NT2/D1 (cell line): ENCODE measurements around the gene MRPL21.

Experiments
- DNase-seq: peaks from one replicate; pipeline ENCODE4 v3.0.0-alpha.2; 2011; ENCODE audit warnings: low read depth, low spot score
- H3K27me3 ChIP-seq: 2 replicates; pipeline ENCODE4 v1.6.0; 2011; ENCODE audit warnings: mild to moderate bottlenecking; ENCODE audit not compliant: insufficient read length, insufficient read depth
- H3K36me3 ChIP-seq: 2 replicates; pipeline ENCODE4 v1.6.1; 2011; ENCODE audit warnings: mild to moderate bottlenecking, low read length, mixed read lengths; ENCODE audit not compliant: insufficient read depth, insufficient read length
- H3K4me1 ChIP-seq: 2 replicates; pipeline ENCODE4 v1.5.1; 2011; ENCODE audit not compliant: insufficient read depth, insufficient read length
- H3K4me3 ChIP-seq: 2 replicates; pipeline ENCODE4 v1.5.1; 2011; ENCODE audit warnings: low read depth; ENCODE audit not compliant: insufficient read length
- H3K9ac ChIP-seq: 2 replicates; pipeline ENCODE4 v1.6.0; 2011; ENCODE audit warnings: low read depth; ENCODE audit not compliant: insufficient read length
- H3K9me3 ChIP-seq: 2 replicates; pipeline ENCODE4 v1.5.1; 2011; ENCODE audit warnings: mild to moderate bottlenecking, low read length; ENCODE audit not compliant: insufficient read depth
- SUZ12 ChIP-seq: IDR thresholded peaks from 2 replicates; pipeline ENCODE4 v1.6.1; 2011; ENCODE audit not compliant: insufficient read length, insufficient read depth; ENCODE audit errors: extremely low read depth
- YY1 ChIP-seq: IDR thresholded peaks from 2 replicates; pipeline ENCODE4 v1.6.1; 2011; ENCODE audit not compliant: insufficient read length, insufficient read depth
- ZNF274 ChIP-seq: IDR thresholded peaks from 2 replicates; pipeline ENCODE4 v1.6.1; 2011; ENCODE audit warnings: mild to moderate bottlenecking, low read depth, low read length

MRPL21 gene

GRCh38 chr11:68845351-68846002 is 58.2 kb downstream of the MRPL21 start:
- H3K4me3 ChIP-seq = no peak overlapping the region
- no peak overlapping the region for H3K9ac ChIP-seq
- no peaks in the 10 kb centered on the region for H3K36me3 ChIP-seq
- H3K4me1 ChIP-seq = no peaks in the 10 kb centered on the region
- no peaks in the 10 kb centered on the region for H3K9me3 ChIP-seq
- H3K27me3 ChIP-seq = peaks cover 61% of the 10 kb centered on the region
- TF ChIP-seq SUZ12 (no peak), YY1 (no peak), ZNF274 (no peak)
- DNase-seq = no peak

DNA sequence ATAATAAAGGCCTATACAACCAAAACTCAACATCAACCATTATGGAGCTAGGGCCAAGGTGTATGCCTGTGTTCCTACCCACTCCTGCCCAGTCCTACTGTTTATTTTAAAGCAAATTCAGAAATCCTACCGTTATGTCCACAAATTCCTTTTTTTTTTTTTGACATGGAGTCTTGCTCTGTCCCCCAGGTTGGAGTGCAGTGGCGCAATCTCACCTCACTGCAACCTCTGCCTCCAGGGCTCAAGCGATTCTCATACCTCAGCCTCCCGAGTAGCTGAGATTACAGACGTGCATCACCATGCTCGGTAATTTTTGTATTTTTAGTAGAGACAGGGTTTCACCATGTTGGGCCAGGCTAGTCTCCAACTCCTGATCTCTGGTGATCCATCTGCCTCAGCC is 58.8 kb downstream of the MRPL21 start:
- TF ChIP-seq YY1 (no peak), ZNF274 (no peak), SUZ12 (no peak)
- no peaks in the 10 kb centered on the region for H3K9me3 ChIP-seq
- no peaks in the 10 kb centered on the region for H3K36me3 ChIP-seq
- H3K27me3 ChIP-seq = peaks cover 68% of the 10 kb centered on the region
- no peak overlapping the region for H3K9ac ChIP-seq
- peaks cover 2% of the 10 kb centered on the region for H3K4me1 ChIP-seq
- H3K4me3 ChIP-seq = no peak overlapping the region
- no peak for DNase-seq

GRCh38 chr11:68844376-68844775 is 59.3 kb downstream of the MRPL21 start:
- H3K9me3 ChIP-seq = no peaks in the 10 kb centered on the region
- H3K9ac ChIP-seq = peak overlapping the region; percentile 50
- no peak for DNase-seq
- H3K27me3 ChIP-seq = peaks cover 72% of the 10 kb centered on the region
- H3K4me1 ChIP-seq = peaks cover 2% of the 10 kb centered on the region
- no peak for TF ChIP-seq ZNF274
- TF ChIP-seq SUZ12 = no peak
- TF ChIP-seq YY1 = no peak
- peak overlapping the region; percentile 21 for H3K4me3 ChIP-seq
- H3K36me3 ChIP-seq = no peaks in the 10 kb centered on the region

DNA sequence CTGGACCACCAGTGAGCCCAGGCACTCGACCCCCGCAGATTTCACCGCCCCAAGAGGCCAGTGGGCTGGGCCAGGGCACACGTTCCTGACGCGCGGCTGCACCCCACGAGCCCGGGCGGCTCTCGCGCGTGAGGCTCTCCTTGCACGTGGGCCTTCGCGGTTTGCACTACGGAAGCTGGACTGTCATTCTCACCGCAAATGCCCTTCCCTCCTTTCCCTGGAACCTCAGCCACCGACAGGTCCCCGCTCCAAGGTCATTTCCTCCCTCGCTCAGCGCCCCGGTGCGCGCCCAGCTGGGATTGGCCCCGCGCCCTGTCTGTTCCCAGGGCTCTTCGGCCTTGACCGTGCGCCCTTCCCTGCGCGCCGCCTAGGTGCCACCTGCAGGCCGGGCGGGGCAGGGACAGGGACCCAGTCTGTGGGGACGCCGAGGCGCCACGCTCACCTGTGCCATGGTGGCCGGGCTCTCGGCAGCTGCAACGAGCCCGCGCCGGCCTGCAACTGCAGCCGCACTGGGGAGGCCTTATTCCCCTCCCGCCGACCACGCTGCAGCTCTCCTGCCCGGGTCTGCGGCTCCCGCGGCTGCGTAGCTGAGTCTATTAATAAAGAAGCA is 59.8 kb downstream of the MRPL21 start:
- Histone ChIP-seq H3K27me3 (peaks cover 73% of the 10 kb centered on the region), H3K4me1 (peaks cover 2% of the 10 kb centered on the region), H3K36me3 (no peaks in the 10 kb centered on the region), H3K9ac (peak overlapping the region; percentile 64), H3K9me3 (no peaks in the 10 kb centered on the region), H3K4me3 (peak overlapping the region; percentile 21)
- no peak for TF ChIP-seq YY1
- no peak for TF ChIP-seq SUZ12
- TF ChIP-seq ZNF274 = no peak
- DNase-seq = no peak

DNA sequence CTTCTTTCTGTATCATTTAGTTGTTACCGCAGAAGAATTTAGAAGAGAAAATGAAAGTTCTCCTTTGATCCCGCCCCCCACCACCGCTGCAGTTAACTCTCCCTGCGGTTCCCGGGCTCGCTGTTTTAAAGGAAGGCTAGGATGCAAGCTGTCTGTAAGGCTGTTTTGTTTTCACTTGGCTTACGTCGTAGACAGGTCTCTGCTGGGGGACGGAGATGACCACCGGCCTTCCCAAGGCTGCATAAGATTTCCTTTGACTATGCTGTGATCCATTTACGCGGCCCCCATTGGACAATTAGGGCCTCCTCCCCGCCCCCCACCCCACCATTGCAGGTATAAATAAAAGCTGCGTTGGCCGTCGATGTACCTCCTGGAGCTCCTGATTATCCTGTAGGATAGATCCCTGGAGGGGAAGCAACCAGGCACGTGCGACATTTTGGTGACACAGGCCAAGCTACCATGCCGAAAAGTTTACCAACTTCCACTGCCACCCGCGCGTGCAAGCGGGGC is 60.5 kb downstream of the MRPL21 start:
- H3K9ac ChIP-seq = peak overlapping the region; percentile 64
- no peak for DNase-seq
- peaks cover 78% of the 10 kb centered on the region for H3K27me3 ChIP-seq
- no peak for TF ChIP-seq YY1
- TF ChIP-seq SUZ12 = no peak
- TF ChIP-seq ZNF274 = no peak
- no peaks in the 10 kb centered on the region for H3K36me3 ChIP-seq
- H3K9me3 ChIP-seq = no peaks in the 10 kb centered on the region
- peaks cover 2% of the 10 kb centered on the region for H3K4me1 ChIP-seq
- peak overlapping the region; percentile 21 for H3K4me3 ChIP-seq

DNA sequence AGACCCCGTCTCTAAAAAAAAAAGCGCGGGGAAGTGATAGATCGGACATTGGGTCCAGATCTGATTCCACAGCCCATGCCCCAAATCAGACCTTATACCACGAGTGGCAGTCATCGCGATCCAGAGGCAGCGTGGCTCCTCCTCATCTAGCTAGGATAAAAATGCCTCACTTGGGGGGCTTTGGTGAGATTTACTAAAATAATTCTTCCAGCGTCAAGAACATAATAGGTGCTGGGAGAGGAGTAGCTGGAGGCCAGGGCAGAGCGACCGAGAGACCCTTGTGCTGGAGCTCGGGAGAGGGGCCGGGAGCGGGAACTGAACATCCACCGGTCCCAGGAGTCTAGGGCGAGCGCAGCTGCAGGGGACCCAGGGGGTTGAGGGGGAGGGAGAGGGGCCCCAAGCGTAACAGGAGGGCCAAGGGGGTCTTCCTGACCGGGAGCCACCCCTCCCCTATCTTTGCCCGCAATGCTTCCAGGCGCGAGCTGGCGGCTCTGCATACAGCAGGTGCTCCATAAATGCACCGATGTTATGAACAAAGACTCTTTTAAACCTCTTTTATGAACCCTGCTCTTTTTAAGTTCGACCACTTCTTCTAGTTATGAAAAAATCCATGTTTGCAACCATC is 61.1 kb downstream of the MRPL21 start:
- no peaks in the 10 kb centered on the region for H3K36me3 ChIP-seq
- H3K9ac ChIP-seq = no peak overlapping the region
- no peaks in the 10 kb centered on the region for H3K9me3 ChIP-seq
- DNase-seq = no peak
- H3K4me1 ChIP-seq = peaks cover 2% of the 10 kb centered on the region
- H3K27me3 ChIP-seq = peaks cover 79% of the 10 kb centered on the region
- H3K4me3 ChIP-seq = no peak overlapping the region
- no peak for TF ChIP-seq SUZ12
- TF ChIP-seq YY1 = no peak

DNA sequence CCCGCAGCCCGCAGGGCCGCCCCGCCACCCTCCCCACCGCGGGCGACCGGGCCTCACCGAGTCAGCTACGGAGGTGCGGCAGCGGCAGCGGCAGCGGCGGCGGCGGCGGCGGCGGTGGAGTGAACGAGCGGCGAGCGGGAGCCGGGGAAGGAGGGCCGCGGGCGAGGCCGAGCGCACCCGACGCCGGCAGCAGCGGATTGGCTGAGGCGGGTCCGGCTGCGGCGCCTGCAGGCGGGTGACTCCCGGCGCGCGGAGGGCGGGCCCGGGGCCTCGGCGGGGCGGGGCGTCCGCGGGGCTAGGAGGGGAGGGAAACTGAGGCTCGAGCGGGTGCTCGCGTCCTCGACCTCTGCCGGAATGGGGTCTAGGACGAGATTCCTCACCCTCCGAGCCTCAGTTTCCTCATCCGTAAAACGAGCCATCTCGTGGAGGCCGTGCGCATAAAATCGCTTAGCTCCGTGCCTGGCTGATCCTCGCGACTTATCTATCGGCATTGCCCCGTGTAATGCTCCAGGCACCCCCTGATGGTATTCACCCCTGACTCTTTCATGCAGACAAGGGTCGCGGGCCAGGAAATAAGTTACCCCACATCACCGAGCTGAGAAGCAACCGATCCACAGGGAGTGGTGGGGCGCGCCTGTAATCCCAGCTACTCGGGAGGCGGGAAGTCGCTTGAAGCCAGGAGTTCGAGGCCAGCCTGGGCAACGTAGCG is 61.8 kb downstream of the MRPL21 start, which contains the start of gene CPT1A:
Gene CPT1A (minus strand): TSS at position 199 of the 709 bp plus-strand sequence. CDS start 26,442 bp downstream, outside the sequence.
- Histone ChIP-seq H3K9ac (peak within 1 kb of the TSS; percentile 32), H3K4me1 (peaks cover 2% of the 10 kb centered on the region)

More for the DNA sequence above, 61.8 kb downstream of the MRPL21 start, which contains the start of gene CPT1A:
- Histone ChIP-seq H3K36me3 (no peaks in the 10 kb centered on the region), H3K9me3 (no peaks in the 10 kb centered on the region), H3K4me3 (peak within 1 kb of the TSS; percentile 36), H3K27me3 (peaks cover 82% of the 10 kb centered on the region)
- DNase-seq = no peak
- TF ChIP-seq SUZ12 (no peak), YY1 (no peak), ZNF274 (no peak)
